ENCODE results near the gene F8A1. TPM values are rescaled to one million over a fixed set of nuclear protein-coding genes. Genes with fewer than 3 reads are reported as not detected.
"Not testable (repeated sequence)": the region's sequence is repeated elsewhere in the genome, so short reads cannot be mapped to it uniquely, and the experiment has no call there.

The F8A1 gene
- total and polyA plus RNA-seq, 2 of the 8 experiments (the other 6 are each of a cell fraction or from before 2014, with no cell fraction given): 17.0 to 26.8 TPM

DNA sequence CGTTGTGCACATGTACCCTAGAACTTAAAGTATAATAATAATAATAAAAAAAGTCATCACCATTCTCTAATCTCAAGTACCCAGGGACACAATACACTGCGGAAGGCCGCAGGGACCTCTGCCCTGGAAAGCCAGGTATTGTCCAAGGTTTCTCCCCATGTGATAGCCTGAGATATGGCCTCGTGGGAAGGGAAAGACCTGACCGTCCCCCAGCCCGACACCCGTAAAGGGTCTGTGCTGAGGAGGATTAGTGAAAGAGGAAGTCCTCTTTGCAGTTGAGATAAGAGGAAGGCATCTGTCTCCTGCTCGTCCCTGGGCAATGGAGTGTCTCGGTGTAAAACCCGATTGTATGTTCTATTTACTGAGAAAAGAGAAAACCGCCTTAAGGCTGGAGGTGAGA, 24.4 kb downstream of the F8A1 start:
- H2BK20ac ChIP-seq (ENCODE audit: low read length); H4K8ac ChIP-seq (ENCODE audit: extremely low read depth, insufficient read depth, low read length); H3K4me1 ChIP-seq (replicated peaks in 1 of 4; ENCODE audit: control insufficient read depth in 3 of 4, insufficient read depth in 4 of 4, low read length in 3 of 4); CTCF ChIA-PET (ENCODE audit: partially characterized antibody); H2BK12ac ChIP-seq (ENCODE audit: low read depth, low read length); H2BK15ac ChIP-seq (ENCODE audit: low read length); H3K9ac ChIP-seq (replicated peaks in 1 of 4; ENCODE audit: extremely low read depth in 1 of 4, low read depth in 3 of 4, low read length in 3 of 4); H3K18ac ChIP-seq (ENCODE audit: extremely low read depth, low read length); H2AFZ ChIP-seq (ENCODE audit: low read length); H4K20me1 ChIP-seq (replicated peaks in 1 of 2; ENCODE audit: control insufficient read depth in 1 of 2, insufficient read depth in 2 of 2, low read length in 2 of 2); H3K27ac ChIP-seq (ENCODE audit: low read depth, low read length); H4K5ac ChIP-seq (ENCODE audit: insufficient read length, low read depth, low read length); H3K14ac ChIP-seq (ENCODE audit: insufficient read length); FAIRE-seq; H3K4me2 ChIP-seq (ENCODE audit: insufficient read depth in 1 of 2, low read depth in 2 of 2, low read length in 2 of 2); H3K9me3 ChIP-seq (ENCODE audit: insufficient read depth in 2 of 2, low read depth in 1 of 2, low read length in 1 of 2); H3K79me1 ChIP-seq (ENCODE audit: low read depth, low read length); H3K27me3 ChIP-seq (replicated peaks in 1 of 4; ENCODE audit: control insufficient read depth in 3 of 4, extremely low read depth in 1 of 4, insufficient read depth in 3 of 4, low read length in 3 of 4); H3K4me3 ChIP-seq (ENCODE audit: extremely low read depth in 1 of 4, insufficient read depth in 2 of 4, low read depth in 3 of 4, low read length in 4 of 4); H3K36me3 ChIP-seq (ENCODE audit: control insufficient read depth in 2 of 4, insufficient read depth in 4 of 4, low read length in 3 of 4); H2BK5ac ChIP-seq (ENCODE audit: low read depth, low read length); H3K4ac ChIP-seq (replicated peaks; ENCODE audit: insufficient read length, low read depth, low read length); H3K56ac ChIP-seq (replicated peaks; ENCODE audit: insufficient read length, low read depth, low read length); H3K79me2 ChIP-seq (ENCODE audit: control insufficient read depth in 1 of 2, insufficient read depth in 2 of 2, low read length in 2 of 2); DNase-seq (ENCODE audit: low read depth in 1 of 2, low spot score in 2 of 2); POLR2A ChIA-PET (ENCODE audit: partially characterized antibody); H2AK5ac ChIP-seq (ENCODE audit: low read depth, low read length); H3K23ac ChIP-seq (ENCODE audit: insufficient read length); H3K23me2 ChIP-seq (ENCODE audit: low read depth, low read length); H4K91ac ChIP-seq (replicated peaks; ENCODE audit: insufficient read length, low read length); H2BK120ac ChIP-seq (replicated peaks; ENCODE audit: low read depth, low read length): not testable (repeated sequence)
- 83% methylated on average over 2 of the region's 11 CpGs; no CpG with 5 or more reads in 1 of the 2 experiments for WGBS, 2 experiments (ENCODE audit: extremely low coverage in 1 of 2, insufficient coverage in 1 of 2, insufficient read length in 1 of 2, insufficient replicate concordance in 2 of 2, low coverage in 1 of 2, low lambda C conversion rate in 2 of 2, missing lambda C conversion rate in 1 of 2)

Data from H1 (cell line).